Transverse colon (tissue), 4 donors: Measurements from ENCODE around the gene SMIM3. TPM values are rescaled to one million over a fixed set of nuclear protein-coding genes. Genes with fewer than 3 reads are reported as not detected.

Experiments
- DNase-seq: peaks from one replicate; pipeline ENCODE4 v3.0.0-alpha.2; 2019
- H3K27ac ChIP-seq, 4 donors: fragments of 200-600 bp; sonication (generic); 2 replicates each; pipeline ENCODE4 v1.5.1; 2016 to 2018; ENCODE audit warnings: inconsistent platforms in 4 of 4
- H3K27me3 ChIP-seq: fragments of 200-600 bp; sonication (generic); 2 replicates; pipeline ENCODE4 v1.5.1; 2017; ENCODE audit warnings: inconsistent platforms
- H3K36me3 ChIP-seq, 4 donors: fragments of 200-600 bp; sonication (generic); 2 replicates each; pipeline ENCODE4 v1.5.1; 2017 to 2019; ENCODE audit warnings: inconsistent platforms in 4 of 4
- H3K4me1 ChIP-seq, 4 donors: fragments of 200-600 bp; sonication (generic); 2 replicates each; pipeline ENCODE4 v1.5.1; 2017 to 2020; ENCODE audit warnings: inconsistent platforms in 4 of 4
- H3K4me3 ChIP-seq, 4 donors: fragments of 200-600 bp; sonication (generic); 1 replicate in 1 of 4; 2 replicates in 3 of 4; pipeline versions ENCODE4 v1.5.1 to v1.6.1; 2017 to 2019; ENCODE audit warnings: inconsistent platforms in 4 of 4
- H3K9me3 ChIP-seq, 2 donors: fragments of 200-600 bp; sonication (generic); 2 replicates each; pipeline ENCODE4 v1.5.1; 2017 to 2019; ENCODE audit warnings: inconsistent platforms in 2 of 2
- CTCF ChIP-seq, 5 experiments: fragments of 200-600 bp in 3 of 5; fragments of 450-650 bp in 2 of 5; sonication (generic) in 3 of 5; IDR thresholded peaks; 1 replicate in 2 of 5; 2 replicates in 3 of 5; pipeline ENCODE4 v1.5.1; 2016 to 2017; ENCODE audit warnings: antibody characterized with exemption in 5 of 5, inconsistent platforms in 3 of 5, mild to moderate bottlenecking in 2 of 5, moderate library complexity in 1 of 5
- EP300 ChIP-seq: sonication (generic); formaldehyde crosslinking; IDR thresholded peaks from one replicate; pipeline ENCODE4 v1.6.1; 2017; ENCODE audit warnings: antibody characterized with exemption, low read depth
- POLR2A ChIP-seq: fragments of 450-650 bp; IDR thresholded peaks from one replicate; pipeline ENCODE4 v1.6.1; 2016; ENCODE audit warnings: antibody characterized with exemption, mild to moderate bottlenecking, moderate library complexity
- POLR2AphosphoS5 ChIP-seq, 3 donors: sonication (generic); formaldehyde crosslinking; IDR thresholded peaks; one replicate each; pipeline ENCODE4 v1.6.1; 2016; ENCODE audit warnings: antibody characterized with exemption in 3 of 3
- WGBS, 2 donors: methylation state at CpG; one replicate each; pipeline ENCODE4 v1.1.5; 2018; ENCODE audit warnings: low coverage in 1 of 2; 5-methylcytosine and 5-hydroxymethylcytosine counted together
- in situ Hi-C, 4 donors: fragments of 200-750 bp; cut with MboI; loops; one replicate each; pipeline versions ENCODE4 v1.15.0 to v1.15.1; 2017; ENCODE audit warnings: low sequenced_read_pairs in 3 of 4, low pct_ligation_motif_present in 1 of 4, low pct_unique_long_range_greater_than_20kb in 1 of 4
- intact Hi-C: fragments of 100-400 bp; cut with DNase I; formaldehyde crosslinking; loops from one replicate; pipeline ENCODE4 v1.15.1; 2023; ENCODE audit warnings: low total_unique reads
- total RNA-seq, 4 donors: library from RNA; depleted of rRNA; stranded (reverse); fragments of >200 nt; gene quantifications; one replicate each; pipeline ENCODE4 v1.1.0, GENCODE V29; 2016

SMIM3 gene
- total RNA-seq, 4 donors from 2014 or later = 19.1 to 22.4 (median 20.4) TPM

- WGBS, 2 donors = 84 to 96% methylated on average over 2 of the region's 2 CpGs
These were observed 16.4 kb downstream of the SMIM3 start for GRCh38 chr5:150794927-150795326.

GRCh38 chr5:150797384-150797783 is 18.8 kb downstream of the SMIM3 start:
- Histone ChIP-seq H3K27me3 (peaks cover under 1% of the 10 kb centered on the region), H3K4me1 (peaks cover 0 to 12% (median 0%) of the 10 kb centered on the region in 4 donors), H3K4me3 (no peak overlapping the region), H3K9me3 (no peaks in the 10 kb centered on the region), H3K36me3 (peaks cover 0 to 7% (median 0%) of the 10 kb centered on the region in 4 donors), H3K27ac (no peak overlapping the region)
- TF ChIP-seq EP300 = no peak
- TF ChIP-seq POLR2AphosphoS5 (IDR thresholded peaks at IDR 0.05) = no peak
- TF ChIP-seq POLR2A = no peak
- no peak for TF ChIP-seq CTCF (IDR thresholded peaks at IDR 0.05)
- in situ Hi-C loops (loop anchor here in 1 of 4 donors (5.0 kb wide), 1 partner anchor 45 kb away; no protein-coding TSS in a partner anchor), intact Hi-C loops (no loop called here)
- 85 to 95% methylated on average over 2 of the region's 2 CpGs for WGBS, 2 donors
- DNase-seq = no peak

More at GRCh38 chr5:150794927-150795326, 16.4 kb downstream of the SMIM3 start:
- H3K27ac ChIP-seq = no peak overlapping the region
- peaks cover 0 to 7% (median 0%) of the 10 kb centered on the region in 4 donors for H3K36me3 ChIP-seq
- intact Hi-C loops (no loop called here), in situ Hi-C loops (loop anchor here in 1 of 4 donors (5.0 kb wide), 1 partner anchor 47 kb away; no protein-coding TSS in a partner anchor)
- H3K27me3 ChIP-seq = no peaks in the 10 kb centered on the region
- no peak for TF ChIP-seq CTCF (IDR thresholded peaks at IDR 0.05)
- TF ChIP-seq POLR2AphosphoS5 (IDR thresholded peaks at IDR 0.05) = no peak
- no peak for TF ChIP-seq POLR2A
- no peak for TF ChIP-seq EP300
- peaks cover 0 to 11% (median 6%) of the 10 kb centered on the region in 4 donors for H3K4me1 ChIP-seq
- no peak for DNase-seq
- no peak overlapping the region for H3K4me3 ChIP-seq
- no peaks in the 10 kb centered on the region for H3K9me3 ChIP-seq

GRCh38 chr5:150801117-150801927 is 22.8 kb downstream of the SMIM3 start:
- no peak for TF ChIP-seq POLR2AphosphoS5 (IDR thresholded peaks at IDR 0.05)
- peak; percentile 45 to 61 (median 58) for TF ChIP-seq CTCF (IDR thresholded peaks at IDR 0.05)
- no peak for TF ChIP-seq EP300
- no peak for TF ChIP-seq POLR2A
- H3K36me3 ChIP-seq = peaks cover 0 to 2% (median 0%) of the 10 kb centered on the region in 4 donors
- in situ Hi-C loops = no loop called here
- no peaks in the 10 kb centered on the region for H3K9me3 ChIP-seq
- intact Hi-C loops = loop anchor here (5.0 kb wide), 1 partner anchor 46 kb away; the partner anchor contains the start of gene IRGM
- H3K4me1 ChIP-seq = peaks cover 0 to 12% (median 0%) of the 10 kb centered on the region in 4 donors
- H3K27me3 ChIP-seq = peaks cover 29% of the 10 kb centered on the region
- H3K27ac ChIP-seq = peak overlapping the region; percentile 22 to 67 (median 44)
- 8 to 9% methylated on average over 7 to 15 of the region's 15 CpGs for WGBS, 2 donors
- peak; percentile 21 for DNase-seq
- peak overlapping the region in 3 of 4 donors; percentile 4 to 35 (median 17) for H3K4me3 ChIP-seq

GRCh38 chr5:150804388-150804787 is 25.8 kb downstream of the SMIM3 start:
- intact Hi-C loops = loop anchor here (5.0 kb wide), 1 partner anchor 43 kb away; the partner anchor contains the start of gene IRGM
- 87 to 92% methylated on average over 4 to 6 of the region's 6 CpGs for WGBS, 2 donors
- in situ Hi-C loops = no loop called here
- Histone ChIP-seq H3K27me3 (peaks cover 46% of the 10 kb centered on the region), H3K36me3 (no peaks in the 10 kb centered on the region), H3K4me3 (no peak overlapping the region), H3K27ac (no peak overlapping the region), H3K4me1 (peaks cover 0 to 12% (median 0%) of the 10 kb centered on the region in 4 donors), H3K9me3 (no peaks in the 10 kb centered on the region)
- TF ChIP-seq POLR2AphosphoS5 (IDR thresholded peaks at IDR 0.05) (no peak), POLR2A (no peak), CTCF (IDR thresholded peaks at IDR 0.05) (no peak), EP300 (no peak)
- no peak for DNase-seq
